Activated naive CD4-positive, alpha-beta T cell treated with anti-CD3 and anti-CD28 coated beads, Interleukin-2, amount 10 ng/mL, durations not matched to agents 7 days and 5 days (primary cell): ENCODE data around the gene CRIP2.
A peak's percentile ranks its signal among the peaks of the same experiment; 100 is the strongest.

Experiments used
- CTCF ChIA-PET: fragments of 350-600 bp; sonication (Branson Sonifier 250); formaldehyde crosslinking; loops from one replicate; lab custom pipeline; 2021; ENCODE audit warnings: antibody characterized with exemption; lab: Charles Lee
- DNase-seq: peaks from one replicate; pipeline ENCODE4 v3.0.0-alpha.2; 2020
- H3K27ac Mint-ChIP-seq: one replicate; pipeline ENCODE4 v1.8.0; 2021; ENCODE audit warnings: mild to moderate bottlenecking, moderate library complexity, mixed read lengths
- H3K27me3 Mint-ChIP-seq: one replicate; pipeline ENCODE4 v1.8.0; 2021; ENCODE audit warnings: mild to moderate bottlenecking, mixed read lengths
- H3K36me3 Mint-ChIP-seq: one replicate; pipeline ENCODE4 v1.8.0; 2021; ENCODE audit warnings: mixed read lengths
- H3K4me1 Mint-ChIP-seq: one replicate; pipeline ENCODE4 v1.8.0; 2021; ENCODE audit warnings: mixed read lengths
- H3K4me3 Mint-ChIP-seq: one replicate; pipeline ENCODE4 v1.8.0; 2021; ENCODE audit warnings: mild to moderate bottlenecking, moderate library complexity, mixed read lengths
- H3K9me3 Mint-ChIP-seq: one replicate; pipeline ENCODE4 v1.8.0; 2021; ENCODE audit warnings: mixed read lengths

The CRIP2 gene

DNA sequence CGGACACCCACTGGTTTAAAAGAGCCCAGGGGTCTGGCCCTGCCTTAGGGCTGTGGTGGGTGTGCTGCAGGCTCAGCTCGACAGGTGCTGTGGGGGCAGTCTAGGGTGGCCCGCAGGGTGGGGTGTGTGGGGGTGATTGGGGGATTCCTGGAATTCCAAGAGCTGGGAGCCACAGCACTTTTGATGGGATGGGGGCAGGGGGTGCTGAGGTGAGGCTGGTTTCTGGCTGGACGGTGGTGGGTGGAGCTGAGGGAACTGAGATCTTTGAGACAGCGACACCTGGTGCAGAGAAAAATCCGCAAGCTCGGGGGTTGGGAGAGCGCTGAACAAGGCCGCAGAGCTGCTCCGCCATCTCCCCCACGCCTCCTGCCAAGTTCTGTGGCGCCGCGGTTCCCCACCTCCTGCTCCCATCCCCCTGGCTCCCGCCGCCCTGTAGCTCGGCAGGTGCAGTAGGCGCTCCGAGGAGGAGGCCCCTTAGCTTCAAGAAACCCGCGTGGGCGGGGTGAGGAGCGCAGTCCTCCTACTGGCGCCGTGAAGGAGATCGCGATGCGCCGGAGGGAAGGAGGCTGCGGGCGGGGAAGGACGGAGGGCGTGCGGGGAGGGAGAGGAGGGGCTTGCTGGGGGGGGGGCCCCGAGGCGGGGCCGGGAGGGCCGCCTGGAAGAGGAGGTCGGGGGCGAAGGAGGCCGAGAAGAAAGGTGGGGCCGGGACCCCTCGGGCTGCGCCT is 15.1 kb downstream of the CRIP2 start:
- no peaks in the 10 kb centered on the region for H3K9me3 Mint-ChIP-seq
- peaks cover 7% of the 10 kb centered on the region for H3K36me3 Mint-ChIP-seq
- H3K27me3 Mint-ChIP-seq = peaks cover 28% of the 10 kb centered on the region
- peaks cover 43% of the 10 kb centered on the region for H3K4me1 Mint-ChIP-seq
- CTCF ChIA-PET = interaction anchor here (0.6 to 4.2 kb wide), 17 partner anchors 9 to 469 kb away, joined by 3 to 97 read pairs (median 4); partner anchors contain the start of genes BRF1, CDCA4 and JAG2
- peak; percentile 93 for DNase-seq
- peak overlapping the region; percentile 95 for H3K27ac Mint-ChIP-seq
- H3K4me3 Mint-ChIP-seq = peak overlapping the region; percentile 90

DNA sequence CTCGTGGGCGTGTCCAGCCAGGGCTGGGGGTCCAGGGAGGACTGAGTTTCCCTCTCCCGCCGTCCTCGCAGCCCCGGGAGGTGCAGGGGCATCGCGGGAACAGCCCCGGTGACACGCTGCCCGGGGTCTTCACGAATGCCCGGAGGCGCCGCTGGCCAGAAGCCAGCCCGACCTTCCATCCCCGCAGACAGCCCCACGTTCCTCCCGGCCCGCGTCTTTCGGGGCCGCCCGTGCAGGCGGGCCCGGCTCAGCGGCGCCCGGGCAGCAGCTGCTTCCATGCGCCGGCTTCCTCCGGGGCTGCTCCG is 15.6 kb downstream of the CRIP2 start:
- no peaks in the 10 kb centered on the region for H3K9me3 Mint-ChIP-seq
- DNase-seq = no peak
- H3K4me3 Mint-ChIP-seq = peak overlapping the region; percentile 90
- peak overlapping the region; percentile 95 for H3K27ac Mint-ChIP-seq
- peaks cover 23% of the 10 kb centered on the region for H3K27me3 Mint-ChIP-seq
- H3K4me1 Mint-ChIP-seq = peaks cover 41% of the 10 kb centered on the region
- peaks cover 7% of the 10 kb centered on the region for H3K36me3 Mint-ChIP-seq
- CTCF ChIA-PET = interaction anchor here (0.6 to 4.2 kb wide), 16 partner anchors 9 to 469 kb away, joined by 3 to 97 read pairs (median 4); partner anchors contain the start of genes BRF1, CDCA4 and JAG2

DNA sequence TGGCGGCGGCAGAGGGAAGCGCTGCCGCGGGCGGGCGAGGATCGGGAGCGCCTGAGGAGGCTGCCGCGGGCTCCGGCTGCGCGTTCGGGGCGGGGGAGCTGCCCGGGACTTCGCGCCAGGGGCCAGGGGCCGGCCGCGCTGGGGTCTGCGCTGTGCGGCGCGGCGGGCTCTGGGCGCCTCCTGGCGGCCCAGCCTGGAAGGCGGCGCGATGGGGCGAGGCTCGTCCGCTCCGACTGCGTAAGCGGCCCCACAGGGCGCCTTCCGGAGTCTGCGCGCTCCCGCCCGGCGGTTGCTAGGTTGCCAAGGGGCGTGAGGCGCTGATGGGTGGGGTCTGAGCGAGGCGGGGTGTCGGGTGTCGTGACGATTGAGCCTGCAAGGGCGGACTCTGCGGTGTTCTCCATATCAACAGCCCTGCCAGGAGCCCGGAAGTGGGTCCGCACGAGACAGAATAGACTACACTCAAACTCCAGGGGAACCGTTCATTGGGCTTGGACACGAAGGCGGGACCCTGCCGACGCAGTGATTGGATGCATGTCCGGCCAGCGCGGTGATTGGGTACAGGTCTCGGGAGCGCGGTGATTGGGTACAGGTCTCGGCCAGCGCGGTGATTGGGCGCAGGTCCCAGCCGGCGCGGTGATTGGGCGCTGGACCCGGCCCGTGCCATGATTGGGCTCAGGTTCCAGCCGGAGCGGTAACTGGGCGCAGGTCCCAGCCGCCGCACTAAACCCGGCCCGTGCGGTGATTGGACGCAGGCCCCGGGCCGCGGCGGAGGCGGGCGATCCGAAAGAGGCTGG is 16.1 kb downstream of the CRIP2 start, which contains the start of gene TEDC1:
Gene TEDC1, plus strand, starts transcription at position 675 of the 794 bp plus-strand sequence. CDS start 130 bp downstream, outside the sequence.
- Mint-ChIP-seq H3K4me1 (peaks cover 35% of the 10 kb centered on the region), H3K9me3 (no peaks in the 10 kb centered on the region), H3K4me3 (peak within 1 kb of the TSS; percentile 90), H3K36me3 (peaks cover 7% of the 10 kb centered on the region), H3K27ac (peak within 1 kb of the TSS; percentile 95), H3K27me3 (peaks cover 17% of the 10 kb centered on the region)
- peak; percentile 100 for DNase-seq
- CTCF ChIA-PET = interaction anchor here (0.6 to 4.2 kb wide), 12 partner anchors 10 to 400 kb away, joined by 3 to 97 read pairs (median 4); partner anchors contain the start of gene BRF1

DNA sequence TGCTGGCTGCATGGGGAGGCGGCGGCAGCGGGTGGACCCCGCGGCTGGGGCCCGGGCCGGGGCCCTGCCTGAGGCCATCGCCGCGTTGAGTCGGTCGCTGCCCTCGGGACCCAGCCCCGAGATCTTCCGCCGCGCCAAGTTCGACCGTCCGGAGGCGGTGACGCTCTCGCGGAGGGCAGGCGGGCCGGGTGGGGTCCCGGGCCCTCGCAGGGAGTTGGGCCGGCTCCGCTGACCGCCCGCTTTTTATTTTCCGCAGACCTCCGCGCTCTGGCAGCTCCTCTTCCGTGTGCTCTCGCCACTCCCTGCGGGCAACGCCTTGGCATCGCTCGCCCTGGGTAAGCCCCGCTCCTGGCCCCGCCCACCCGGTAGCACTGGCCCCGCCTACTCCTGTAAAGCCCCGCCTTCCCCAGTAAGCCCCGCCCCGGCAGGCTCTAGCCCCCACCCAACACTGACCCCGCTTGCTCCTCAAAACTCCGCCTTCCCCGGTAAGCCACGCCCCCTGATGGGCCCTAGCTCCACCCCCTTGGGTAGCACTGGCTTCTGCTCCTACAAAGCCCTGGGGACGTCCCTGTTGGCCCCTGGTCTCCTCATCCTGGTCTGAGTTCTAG is 16.8 kb downstream of the CRIP2 start:
- Mint-ChIP-seq H3K4me3 (peak overlapping the region; percentile 78), H3K27me3 (peaks cover 10% of the 10 kb centered on the region), H3K27ac (peak overlapping the region; percentile 95), H3K9me3 (no peaks in the 10 kb centered on the region), H3K36me3 (peaks cover 7% of the 10 kb centered on the region), H3K4me1 (peaks cover 29% of the 10 kb centered on the region)
- DNase-seq = peak; percentile 91
- CTCF ChIA-PET = interaction anchor here (1.0 to 4.2 kb wide), 4 partner anchors 10 to 121 kb away, joined by 3 to 97 read pairs (median 8); no protein-coding TSS in a partner anchor

DNA sequence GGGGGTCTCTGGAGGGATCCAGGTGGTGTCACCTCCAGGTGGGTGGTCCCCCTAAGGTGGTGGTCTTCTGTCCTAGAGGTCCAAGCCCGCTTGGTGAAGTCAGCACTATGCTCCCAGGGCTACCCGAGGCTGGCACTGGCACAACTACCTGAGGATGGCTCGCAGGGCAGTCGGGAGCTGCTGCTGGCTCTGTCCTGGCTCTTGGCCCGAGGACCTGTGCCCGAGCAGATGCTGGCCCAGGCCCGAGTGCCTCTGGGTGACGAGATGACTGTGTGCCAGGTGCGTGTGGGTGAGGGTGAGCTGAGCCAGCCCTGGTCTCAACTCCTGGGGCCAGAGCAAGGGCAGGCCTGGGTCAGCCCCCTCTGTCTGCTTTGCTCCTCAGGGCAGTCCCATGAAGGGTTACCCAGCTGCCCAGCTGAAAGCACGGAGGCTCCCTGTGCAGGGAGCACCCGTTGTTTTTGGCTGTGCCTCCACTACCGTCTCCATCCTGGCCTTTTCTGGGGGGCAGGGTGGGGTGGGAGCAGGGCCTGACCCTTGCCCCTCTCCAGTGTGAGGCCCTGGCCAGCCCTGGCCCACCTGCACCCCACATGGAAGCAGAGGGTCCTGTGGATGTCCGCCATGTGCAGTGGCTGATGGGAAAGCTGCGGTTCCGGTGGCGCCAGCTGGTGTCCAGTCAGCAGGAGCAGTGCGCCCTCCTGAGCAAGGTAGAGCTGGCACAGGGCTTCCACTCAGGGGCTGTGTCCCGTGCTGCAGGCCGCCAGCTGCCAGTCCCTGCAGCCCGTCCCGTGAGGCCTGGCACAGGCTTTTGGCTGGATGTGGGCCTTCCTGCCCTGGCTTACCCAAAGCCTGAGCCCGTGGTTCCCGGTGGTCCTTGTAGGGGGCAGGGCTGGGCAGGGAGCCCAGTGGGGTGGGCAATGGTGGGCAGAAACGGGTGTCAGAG is 17.7 kb downstream of the CRIP2 start:
- peaks cover 7% of the 10 kb centered on the region for H3K36me3 Mint-ChIP-seq
- H3K27me3 Mint-ChIP-seq = peaks cover 5% of the 10 kb centered on the region
- H3K9me3 Mint-ChIP-seq = no peaks in the 10 kb centered on the region
- H3K27ac Mint-ChIP-seq = peak overlapping the region; percentile 95
- DNase-seq = no peak
- H3K4me3 Mint-ChIP-seq = peak overlapping the region; percentile 76
- H3K4me1 Mint-ChIP-seq = peaks cover 25% of the 10 kb centered on the region
- CTCF ChIA-PET = interaction anchor here (1.0 to 4.2 kb wide), 4 partner anchors 11 to 122 kb away, joined by 3 to 97 read pairs (median 8); no protein-coding TSS in a partner anchor

DNA sequence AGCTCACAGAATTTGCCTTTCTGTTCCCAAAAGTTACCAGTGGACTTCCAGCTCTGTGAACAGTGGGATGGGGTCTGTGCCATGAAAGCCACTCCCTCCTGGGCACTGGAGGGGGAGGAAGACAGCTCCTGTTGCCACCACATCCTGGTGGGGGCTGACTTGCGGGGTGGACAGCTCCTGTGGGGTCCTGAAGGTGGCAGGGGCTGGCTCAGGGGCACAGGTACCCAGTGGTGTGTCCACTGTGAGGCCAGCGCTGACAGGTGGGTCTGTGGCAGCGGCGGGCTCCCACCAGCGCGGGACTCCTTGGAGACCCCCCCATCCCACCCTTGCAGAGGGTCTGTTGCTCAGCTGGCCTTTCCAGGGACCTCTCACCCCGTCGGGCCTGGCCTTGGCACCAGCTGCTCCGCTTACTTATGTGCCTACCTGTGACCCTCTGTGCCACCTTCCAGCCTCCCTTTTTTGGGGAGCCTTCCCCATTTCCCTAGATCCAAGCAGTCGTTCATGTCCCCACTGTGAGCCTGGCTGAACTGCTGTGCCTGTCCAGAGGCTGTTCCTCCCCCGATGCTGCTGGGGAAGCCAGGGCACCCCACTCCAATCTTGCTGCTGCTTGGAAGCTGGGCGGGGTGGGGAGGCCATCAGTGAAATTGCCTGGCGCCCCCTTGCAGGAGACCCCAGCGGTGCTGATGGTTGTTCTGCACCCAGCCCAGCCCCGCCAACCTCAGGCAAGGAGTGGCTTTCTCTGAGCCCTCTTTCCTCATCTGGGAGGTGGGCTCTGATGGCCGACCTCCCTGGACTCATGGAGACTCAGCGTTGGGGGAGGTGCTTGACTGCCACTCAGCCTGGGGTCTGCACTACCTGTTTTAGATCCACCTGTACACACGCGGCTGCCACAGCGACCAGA is 18.6 kb downstream of the CRIP2 start:
- H3K36me3 Mint-ChIP-seq = peaks cover 6% of the 10 kb centered on the region
- no peak overlapping the region for H3K27ac Mint-ChIP-seq

DNA sequence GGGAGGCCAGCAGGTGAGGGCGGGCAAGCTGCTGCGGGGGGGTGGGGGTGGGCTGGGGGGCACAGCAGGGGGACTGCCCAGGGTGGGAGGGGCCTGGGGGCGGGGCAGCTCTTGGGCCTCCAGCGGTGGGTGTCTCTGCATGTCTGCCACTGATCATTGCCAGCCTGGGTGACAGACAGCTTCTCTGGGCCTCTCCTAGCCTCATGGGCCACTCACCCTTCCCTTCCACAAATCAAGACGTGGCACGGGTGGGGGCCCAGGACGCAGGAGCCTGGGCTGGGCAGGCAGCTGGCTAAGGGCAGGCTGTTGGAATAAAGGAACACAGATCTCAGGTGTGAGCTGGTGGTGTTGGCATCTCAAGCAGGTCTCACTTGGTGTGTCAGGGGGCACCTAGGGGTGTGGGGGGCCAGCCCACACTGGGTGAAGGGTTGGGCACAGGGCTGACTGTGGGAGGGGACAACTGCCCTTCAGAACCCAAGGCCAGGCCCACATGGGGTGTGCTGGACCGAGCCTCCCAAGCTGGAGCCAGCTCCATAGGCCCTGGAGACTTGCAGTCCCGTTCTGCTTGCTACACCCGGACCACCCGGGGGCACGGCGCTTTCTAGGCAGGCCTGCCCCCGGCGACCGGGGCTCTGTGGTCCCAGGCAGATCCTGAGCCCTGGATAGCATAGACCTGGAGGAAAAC is 19.4 kb downstream of the CRIP2 start:
- Mint-ChIP-seq H3K4me1 (peaks cover 17% of the 10 kb centered on the region), H3K9me3 (no peaks in the 10 kb centered on the region), H3K27me3 (no peaks in the 10 kb centered on the region), H3K36me3 (peaks cover 6% of the 10 kb centered on the region), H3K4me3 (no peak overlapping the region), H3K27ac (no peak overlapping the region)
- CTCF ChIA-PET = no interaction called here
- DNase-seq = peak; percentile 16

More for the DNA sequence above, 18.6 kb downstream of the CRIP2 start:
- Mint-ChIP-seq H3K4me3 (peak overlapping the region; percentile 8), H3K4me1 (peaks cover 23% of the 10 kb centered on the region), H3K27me3 (no peaks in the 10 kb centered on the region), H3K9me3 (no peaks in the 10 kb centered on the region)
- no peak for DNase-seq
- CTCF ChIA-PET = interaction anchor here (2.4 to 4.2 kb wide), 2 partner anchors 12 to 123 kb away, joined by 11 to 97 read pairs; no protein-coding TSS in a partner anchor

DNA sequence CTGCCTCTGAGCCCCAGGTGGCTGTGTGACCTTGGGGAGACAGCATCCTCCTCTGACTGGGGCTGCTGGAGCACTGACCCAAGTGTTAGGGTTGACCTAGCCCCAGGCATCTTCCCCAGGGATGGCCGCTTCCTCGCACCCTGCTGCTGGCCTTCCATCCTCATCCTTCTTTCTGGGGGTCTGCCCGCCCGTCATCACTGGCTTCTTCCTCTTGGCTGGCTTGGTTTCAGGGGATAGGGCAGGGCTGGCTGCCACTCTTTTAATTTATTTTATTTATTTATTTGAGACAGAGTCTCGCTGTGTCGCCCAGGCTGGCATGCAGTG is 19.9 kb downstream of the CRIP2 start:
- CTCF ChIA-PET = no interaction called here
- Mint-ChIP-seq H3K27me3 (no peaks in the 10 kb centered on the region), H3K4me1 (peaks cover 12% of the 10 kb centered on the region), H3K36me3 (peaks cover 1% of the 10 kb centered on the region), H3K9me3 (no peaks in the 10 kb centered on the region), H3K4me3 (no peak overlapping the region), H3K27ac (no peak overlapping the region)
- DNase-seq = no peak

DNA sequence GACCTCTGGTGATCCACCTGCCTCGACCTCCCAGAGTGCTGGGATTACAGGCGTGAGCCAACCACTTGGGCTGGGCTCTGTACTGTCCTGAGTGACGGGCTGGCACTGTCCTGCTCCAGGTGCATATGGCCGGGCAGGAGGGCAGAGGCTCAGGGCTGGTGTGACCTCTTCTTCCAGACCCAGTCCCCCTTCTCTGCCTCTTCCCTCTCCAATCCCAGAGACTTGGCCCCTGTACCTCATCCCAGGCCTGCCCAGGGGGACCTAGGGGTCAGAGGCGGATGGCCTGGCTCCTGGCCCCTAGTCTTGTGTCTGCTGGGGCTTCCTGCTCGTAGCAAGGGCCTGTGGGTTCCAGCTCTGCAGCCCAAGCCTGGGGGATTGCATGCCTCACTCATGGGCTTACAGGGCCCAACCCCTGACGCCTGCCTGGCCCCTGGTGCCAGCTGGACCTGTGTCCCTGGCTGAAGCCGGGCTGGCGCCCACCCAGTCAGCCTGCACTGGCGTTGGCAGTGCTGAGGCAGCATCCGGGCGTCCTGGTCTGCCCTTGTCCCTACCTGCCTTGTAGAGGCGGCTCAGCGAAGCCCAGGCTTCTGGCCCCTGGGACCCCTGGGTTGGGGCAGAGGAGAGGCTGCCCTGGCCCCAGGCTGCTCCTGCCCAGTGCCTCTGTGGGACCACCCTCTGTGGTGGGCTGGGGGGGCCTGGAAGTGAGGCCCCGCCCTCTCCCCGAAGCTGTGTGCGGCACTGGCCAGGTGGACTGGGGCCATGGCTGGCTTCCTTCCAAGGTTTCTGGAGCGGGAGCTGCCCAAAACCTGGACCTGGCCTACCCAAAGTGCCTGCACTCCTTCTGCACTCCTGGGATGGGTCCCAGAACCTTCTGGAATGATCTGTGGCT is 20.7 kb downstream of the CRIP2 start:
- CTCF ChIA-PET = no interaction called here
- Mint-ChIP-seq H3K27ac (no peak overlapping the region), H3K4me3 (no peak overlapping the region), H3K27me3 (no peaks in the 10 kb centered on the region), H3K9me3 (no peaks in the 10 kb centered on the region), H3K4me1 (peaks cover 11% of the 10 kb centered on the region), H3K36me3 (no peaks in the 10 kb centered on the region)
- no peak for DNase-seq

DNA sequence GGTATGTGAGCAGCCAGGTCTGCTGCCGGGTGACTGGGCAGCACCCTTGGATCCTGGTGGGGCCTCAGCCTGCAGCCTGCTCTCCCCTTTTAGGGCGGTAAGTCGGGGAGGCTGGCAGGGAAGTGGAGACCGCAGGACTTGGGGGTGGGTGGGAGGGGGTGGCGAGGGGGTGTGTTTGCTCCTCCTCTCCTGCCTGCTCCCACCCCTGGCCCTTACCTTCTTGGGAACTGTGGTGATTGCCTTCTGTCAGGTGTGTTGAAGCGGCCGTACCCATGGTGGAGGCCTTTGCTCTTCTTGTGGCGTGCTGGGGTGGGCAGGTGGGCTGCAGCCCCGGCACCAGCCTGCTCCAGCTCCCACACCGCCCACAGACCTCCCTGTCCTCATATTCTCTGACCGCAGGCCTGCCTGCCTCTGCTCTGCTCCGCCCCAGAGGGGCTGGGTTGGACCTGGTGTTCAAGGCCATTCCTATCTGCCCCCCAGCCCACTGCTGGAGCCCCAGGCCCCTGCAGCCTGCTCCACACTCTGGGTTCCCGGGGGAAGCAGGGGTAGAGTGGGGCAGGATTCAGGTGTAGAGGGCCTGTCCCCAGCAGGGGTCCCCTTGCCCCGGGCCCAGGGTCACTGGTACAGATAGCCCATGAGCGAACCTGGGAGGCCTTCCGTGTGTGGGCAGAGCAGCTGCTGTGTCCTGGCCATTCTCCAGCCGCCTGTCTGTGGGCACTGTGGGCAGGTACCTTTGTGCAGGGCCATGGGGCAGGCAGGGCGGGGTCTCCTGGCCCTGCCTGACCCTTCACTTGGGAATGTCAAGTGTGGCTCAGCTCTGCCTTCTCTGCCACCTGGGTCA is 21.6 kb downstream of the CRIP2 start:
- no peaks in the 10 kb centered on the region for H3K36me3 Mint-ChIP-seq
- H3K27ac Mint-ChIP-seq = no peak overlapping the region
- no peak for DNase-seq
- CTCF ChIA-PET = no interaction called here
- no peak overlapping the region for H3K4me3 Mint-ChIP-seq
- peaks cover 11% of the 10 kb centered on the region for H3K4me1 Mint-ChIP-seq
- no peaks in the 10 kb centered on the region for H3K9me3 Mint-ChIP-seq
- H3K27me3 Mint-ChIP-seq = no peaks in the 10 kb centered on the region
